GM18909 (cell line): ENCODE data around the gene ZFC3H1.

Experiments
- ATAC-seq: cut with Tn5 transposase; IDR thresholded peaks from one replicate; pipeline ENCODE4 v1.9.1; 2021; ENCODE audit warnings: mild to moderate bottlenecking; ENCODE audit not compliant: unreplicated experiment, poor library complexity

Gene ZFC3H1

DNA sequence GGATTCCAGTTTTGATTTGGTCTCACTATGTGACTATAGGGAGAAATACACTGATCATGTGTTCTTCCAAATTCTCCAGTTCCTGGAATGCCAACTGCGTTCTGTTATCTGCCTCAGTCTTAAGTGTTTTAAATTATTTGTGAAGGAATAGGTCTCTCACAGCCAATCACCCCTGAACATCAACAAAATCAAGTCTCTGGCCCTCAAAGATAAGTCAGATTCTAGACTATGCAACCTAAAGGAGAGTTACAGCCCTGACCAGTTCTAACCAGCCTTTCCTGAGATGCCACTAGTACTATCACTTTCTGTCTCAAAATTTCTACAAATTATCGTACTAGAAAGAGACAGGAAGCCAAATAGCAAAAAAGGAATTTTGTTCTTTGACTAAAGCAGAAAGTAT is 22.3 kb downstream of the ZFC3H1 start:
- no peak for ATAC-seq

DNA sequence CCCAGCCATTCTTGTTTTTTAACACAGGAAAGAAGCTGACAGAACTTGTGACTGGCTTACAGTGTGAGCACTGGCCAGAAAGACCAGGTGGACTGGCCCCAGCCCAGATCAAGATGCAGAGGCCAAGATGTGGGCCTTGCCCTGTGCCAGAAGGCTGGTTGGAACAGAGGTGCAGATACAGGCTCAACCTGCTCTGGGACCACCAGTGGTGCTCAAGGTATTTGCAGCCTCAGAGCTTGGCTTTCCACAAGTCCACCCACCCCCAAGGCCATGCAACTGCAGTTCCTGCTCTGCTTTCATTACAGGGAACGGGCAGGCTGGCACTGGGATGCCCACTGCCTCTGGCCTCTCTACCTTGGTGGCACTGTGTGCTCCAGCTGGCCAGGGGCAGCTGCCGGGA is 23.3 kb downstream of the ZFC3H1 start:
- no peak for ATAC-seq

DNA sequence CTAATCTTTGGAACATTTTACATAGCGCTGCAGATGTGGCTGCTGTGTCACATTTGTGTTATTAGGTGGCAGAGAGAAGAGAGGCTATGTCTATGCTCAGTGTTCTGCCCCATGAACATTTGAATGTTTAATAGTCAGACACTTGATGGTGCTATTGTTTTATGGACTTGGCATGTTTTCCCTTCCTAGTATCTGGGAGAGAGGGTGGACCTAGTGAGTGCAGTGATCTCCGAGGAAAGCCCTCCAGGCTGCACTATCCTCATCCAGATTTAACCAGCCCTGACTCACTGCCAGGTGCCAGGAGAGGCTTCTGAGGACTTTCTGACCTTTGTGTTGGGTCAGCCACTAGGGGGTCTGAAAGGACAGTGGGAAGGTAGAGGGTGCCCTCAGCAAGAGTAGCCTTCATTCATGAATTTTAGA is 24.3 kb downstream of the ZFC3H1 start:
- ATAC-seq = peak; percentile 64

DNA sequence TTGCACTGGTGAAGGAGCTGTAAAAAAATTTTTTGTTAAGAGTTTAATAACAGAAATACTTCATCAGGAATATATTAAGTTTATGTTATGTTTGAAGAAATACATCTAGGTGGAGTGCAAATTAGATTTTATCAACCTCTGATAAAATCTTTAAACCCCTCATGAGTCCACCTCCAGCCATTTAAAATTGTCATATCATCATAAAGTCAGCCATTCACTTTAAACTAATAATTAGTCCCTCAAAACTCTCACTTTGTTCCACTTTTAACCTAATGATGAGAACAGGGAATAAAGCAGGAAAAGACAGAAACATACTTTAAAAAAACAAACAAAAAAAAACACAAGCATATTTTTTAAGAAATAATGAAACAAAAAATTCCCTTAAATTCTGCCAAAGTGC is 25.1 kb downstream of the ZFC3H1 start:
- ATAC-seq = no peak

DNA sequence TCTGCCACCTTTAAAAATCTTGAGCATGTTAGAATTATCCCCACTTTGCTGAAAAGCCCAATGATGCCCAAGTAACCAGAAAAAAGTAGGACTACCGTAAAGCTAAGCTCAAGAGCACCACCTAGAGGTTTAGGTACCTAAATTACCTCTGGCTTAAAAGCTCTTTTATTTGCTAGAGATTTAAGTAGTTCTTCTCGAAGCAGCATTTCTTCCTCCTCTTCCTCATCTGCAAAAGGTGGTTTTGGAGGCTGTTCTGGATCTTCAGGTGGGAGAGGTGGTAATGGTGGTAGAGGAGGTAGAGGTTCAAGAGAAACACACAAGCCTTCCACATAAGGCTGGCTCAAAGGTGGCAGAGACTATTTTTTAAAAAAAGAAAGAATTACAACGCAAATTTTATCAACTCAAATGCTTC is 26.9 kb downstream of the ZFC3H1 start:
- ATAC-seq = peak; percentile 68

DNA sequence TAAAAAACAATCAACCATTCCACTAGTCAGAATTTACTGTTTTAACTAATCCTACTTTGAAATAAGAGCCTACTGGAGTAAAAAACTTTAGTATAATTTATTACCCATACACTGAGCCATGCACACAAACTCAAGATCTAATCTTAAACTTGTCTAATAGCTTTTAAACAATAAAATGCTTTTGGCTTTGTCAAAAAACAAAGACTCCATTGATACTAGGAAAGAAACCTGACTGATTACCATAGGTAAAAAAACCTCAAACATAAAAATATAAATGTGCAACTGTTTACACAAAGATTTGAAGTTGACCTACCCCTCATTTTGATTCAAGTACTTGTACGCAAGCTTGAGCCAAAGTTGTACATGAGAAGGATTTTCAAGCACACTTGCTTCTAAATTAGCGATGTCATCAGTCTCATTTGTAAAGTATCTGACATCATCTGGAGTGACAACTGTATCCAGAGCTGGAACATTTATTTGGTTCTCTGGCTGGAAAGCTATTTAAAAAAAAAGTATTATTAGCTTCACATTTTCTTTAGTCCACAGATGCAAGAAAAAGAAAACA is 36.1 kb downstream of the ZFC3H1 start:
- ATAC-seq = no peak

DNA sequence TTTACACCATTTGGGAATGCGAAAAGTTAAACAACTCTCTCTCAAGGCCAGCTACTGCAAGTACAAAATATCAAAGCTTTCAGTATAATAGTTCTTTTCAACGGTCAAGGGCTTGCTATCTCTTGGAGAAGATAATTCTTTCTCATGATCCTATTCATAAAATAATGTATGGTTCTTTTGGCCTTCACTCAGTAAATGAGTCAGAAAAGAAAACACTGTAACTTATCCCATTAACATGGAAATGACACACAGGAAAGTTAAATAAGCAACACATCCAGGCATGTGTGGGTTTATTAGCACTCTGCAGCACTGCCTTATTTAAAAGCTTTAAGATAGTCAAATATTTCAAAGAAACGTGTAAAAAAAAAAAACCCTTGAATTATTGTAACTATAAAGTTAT is 36.9 kb downstream of the ZFC3H1 start:
- ATAC-seq = no peak

DNA sequence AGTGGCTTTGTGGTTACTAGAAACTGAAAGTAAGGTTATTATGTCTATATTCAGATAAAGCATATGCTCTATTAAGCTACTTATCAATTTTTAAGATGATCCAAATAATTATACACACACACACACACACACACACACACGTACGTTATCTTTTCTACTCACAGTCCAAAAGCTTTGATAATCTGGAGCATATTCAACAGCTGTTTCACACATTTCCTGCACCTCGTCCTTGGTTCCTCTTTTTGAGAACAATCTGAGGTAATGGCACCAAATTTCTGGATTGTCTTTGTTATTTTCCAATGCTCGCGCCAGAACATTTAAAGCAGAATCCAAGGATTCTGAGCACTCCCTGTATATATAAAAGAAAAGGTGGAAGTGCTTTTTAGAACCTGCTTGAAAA is 37.5 kb downstream of the ZFC3H1 start:
- ATAC-seq = peak; percentile 63

DNA sequence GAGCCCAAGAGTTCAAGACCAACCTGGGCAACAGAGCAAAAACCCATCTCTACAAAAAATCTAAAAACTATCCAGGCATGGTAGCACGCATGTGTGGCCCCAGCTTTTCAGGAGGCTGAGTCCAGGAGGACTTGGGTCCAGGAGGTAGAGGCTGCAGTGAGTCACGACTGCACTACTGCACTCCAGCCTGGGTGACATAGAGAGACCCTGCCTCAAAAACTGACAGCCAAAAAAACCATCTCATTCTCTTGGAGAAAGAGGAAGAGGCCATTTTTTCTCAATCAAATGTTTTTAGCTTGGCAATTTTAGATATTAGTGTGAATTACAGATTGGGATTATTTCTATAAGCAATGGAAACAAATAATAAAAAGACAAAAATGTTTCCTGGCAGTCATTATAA is 38.2 kb downstream of the ZFC3H1 start:
- ATAC-seq = no peak

DNA sequence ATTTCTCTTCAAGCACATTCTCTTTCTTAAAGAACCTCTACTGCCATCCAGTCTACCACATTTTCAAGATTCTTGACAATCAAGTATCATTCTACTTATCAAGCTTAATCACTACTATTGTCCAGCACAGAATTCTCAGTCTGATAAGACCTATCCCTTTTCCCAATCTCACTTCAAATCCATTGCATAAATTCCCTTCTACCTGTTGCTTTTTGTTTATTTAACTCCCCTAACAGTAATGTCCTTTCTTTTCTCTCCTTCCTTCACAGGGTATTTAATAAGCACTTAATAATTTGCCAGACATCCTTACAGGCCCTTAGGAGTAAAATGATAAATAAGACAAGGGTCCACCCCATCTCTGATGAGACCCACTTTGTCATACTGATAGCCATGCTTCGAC is 41.7 kb downstream of the ZFC3H1 start:
- ATAC-seq = no peak

DNA sequence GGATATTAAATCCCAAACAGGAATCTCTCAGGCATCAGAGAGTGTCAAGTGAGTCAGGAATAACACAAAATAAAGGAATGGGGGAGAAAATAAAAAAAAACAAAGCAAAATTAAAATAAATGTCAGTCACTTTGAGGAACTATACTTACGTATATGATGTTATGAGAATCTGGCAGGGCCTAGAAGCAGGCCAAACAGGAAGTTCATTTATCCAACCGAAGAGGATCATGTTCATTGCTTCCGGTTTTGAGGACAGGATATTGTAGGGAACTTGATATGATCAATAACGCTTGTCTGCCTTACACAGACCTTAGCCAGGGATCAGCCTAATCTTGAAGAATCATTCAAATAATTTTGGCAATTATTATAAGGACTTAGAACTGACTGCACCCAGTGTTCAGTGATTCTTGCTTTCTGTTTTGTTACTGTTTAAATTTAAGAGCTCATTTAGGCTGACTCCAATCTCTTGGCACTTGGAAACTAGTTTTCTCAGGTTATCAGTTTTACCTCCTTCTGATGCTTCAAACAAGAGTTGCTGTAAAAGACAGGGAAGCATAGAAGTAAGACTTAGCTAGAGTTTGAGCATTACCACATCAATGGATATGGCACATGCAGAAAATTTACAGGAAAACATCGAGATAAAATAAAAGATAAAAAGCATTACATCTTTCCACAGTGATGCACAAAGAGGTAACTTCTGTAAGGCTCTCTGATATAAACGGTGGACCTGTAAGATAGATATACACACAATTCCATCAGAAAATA is 53.4 kb downstream of the ZFC3H1 start:
- ATAC-seq = no peak

DNA sequence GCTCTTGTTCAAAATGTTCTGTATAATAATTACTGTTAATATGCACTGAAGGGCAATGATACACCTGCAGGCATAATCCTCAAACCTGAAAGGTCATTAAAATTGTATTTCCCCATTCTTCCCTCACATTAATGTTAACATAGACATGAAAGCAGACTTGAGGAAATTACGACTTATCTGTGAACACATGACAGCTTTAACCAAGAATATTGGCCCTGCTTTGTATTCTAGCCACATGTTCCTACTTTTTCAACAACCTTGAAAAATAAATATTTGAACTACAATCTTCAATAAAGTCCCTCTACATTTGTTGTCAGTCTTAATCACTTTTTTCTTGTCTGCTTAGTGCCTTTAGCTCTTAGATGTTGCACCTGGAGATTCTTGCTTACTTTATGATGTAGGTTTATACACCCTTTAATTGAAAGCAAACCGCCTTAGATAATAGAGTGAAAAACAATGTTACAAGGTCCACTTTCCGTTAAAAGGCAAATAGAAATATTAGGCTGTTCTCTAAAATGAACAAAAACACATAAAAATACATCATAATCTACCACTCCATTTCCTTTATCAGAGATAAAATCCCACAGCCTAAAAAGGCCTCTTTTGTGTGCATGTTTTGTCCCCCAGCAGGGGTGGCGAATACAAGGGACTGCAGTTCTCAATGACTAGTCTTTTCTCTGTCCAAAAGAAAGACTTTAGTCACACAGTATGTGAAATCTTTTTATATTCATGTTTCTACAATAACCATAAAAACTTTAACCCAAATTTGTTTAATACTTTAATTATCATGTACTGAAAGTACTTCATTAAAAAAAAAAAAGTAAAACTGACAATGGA is 55.9 kb downstream of the ZFC3H1 start:
- ATAC-seq = no peak

DNA sequence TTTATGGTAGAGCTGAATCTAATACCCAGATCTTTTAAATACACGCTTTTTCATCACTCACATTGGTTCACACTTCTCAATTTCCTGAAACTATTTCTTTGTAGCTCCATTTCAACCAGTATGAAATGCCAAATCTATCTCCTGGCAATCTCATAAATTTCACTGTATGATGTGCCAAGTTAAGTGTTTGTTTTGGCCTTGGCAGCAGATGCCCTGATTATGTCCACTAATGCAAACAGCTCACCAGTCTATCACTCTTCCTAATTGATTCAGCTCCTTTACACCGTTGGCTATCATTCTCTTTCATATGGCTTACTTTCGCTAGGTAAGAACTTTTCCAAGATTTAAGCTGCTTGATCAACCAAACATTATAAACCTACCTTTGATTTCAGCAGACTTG is 58.6 kb downstream of the ZFC3H1 start:
- no peak for ATAC-seq

DNA sequence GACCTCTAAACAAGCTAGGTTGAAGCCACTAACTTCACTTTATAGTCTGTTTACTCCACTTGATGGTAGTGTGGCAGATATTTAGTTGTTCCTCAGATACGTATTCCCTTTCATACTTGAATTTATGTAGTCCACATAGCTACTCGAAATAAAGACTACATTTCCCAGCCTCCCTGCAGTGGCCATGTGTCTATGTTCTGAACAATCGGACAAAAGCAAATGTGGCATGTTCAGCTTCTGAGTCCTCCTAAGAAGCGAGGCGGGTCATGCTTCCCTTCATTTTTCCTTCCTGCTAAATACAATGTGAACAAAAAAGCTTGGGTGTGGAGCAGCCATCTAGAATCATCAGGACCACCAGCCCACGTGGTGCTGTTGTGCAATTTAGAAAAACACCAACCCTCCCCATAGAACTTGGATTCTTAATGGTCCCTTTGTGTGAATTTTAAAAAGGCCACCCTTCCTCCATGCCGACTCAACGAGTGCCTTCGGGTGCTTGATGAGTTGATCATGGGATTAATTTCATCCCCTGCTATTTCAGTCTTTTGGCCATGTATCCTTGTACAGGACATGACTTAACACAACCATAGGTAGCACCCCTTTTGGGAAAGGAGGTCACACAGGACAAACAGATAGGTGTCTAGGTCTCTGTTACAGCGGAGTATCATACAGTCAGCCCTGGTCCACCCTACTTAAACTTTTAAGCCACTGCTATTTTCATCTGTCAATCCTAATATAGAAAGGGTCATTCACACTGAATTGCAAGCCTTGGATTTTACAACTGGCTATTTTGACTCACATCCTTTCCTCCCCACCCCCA is 60.7 kb downstream of the ZFC3H1 start:
- no peak for ATAC-seq

DNA sequence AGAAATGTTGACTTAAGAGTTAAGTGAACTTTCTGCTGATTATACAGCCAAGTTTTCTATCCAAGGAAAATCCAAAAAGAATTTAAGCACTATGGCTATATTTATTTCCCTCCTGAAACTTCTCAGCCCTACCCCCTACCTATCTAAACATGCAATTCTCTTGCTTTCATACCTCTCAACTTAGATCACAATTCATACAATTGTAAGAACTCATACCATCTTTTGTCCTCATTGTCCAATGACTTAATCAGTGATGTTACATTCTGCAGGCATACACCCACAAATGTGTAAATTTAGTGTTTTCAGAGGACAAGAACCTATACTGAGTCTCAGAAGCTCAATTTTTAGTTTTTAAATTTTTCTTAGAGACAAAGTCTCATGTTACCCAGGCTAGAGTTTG is 62.1 kb downstream of the ZFC3H1 start:
- ATAC-seq = no peak

DNA sequence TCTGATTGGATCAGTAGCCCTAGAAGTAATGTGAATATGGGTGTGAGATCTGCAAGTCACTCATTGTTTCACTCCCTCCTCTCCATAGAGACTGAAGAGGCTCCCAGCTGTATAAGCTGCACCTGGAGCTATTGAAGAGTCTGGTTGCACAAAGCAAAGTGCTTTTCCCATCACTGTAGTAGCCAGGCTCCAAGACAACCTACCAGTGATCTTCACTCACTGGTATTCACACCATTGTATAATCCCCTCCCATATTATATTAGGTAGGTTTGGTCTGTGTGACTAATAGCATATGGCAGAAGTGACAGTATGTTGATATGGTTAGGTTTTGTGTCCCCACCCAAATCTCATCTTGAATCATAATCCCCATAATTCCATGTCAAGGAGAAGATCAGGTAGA is 64.4 kb downstream of the ZFC3H1 start:
- ATAC-seq = no peak

DNA sequence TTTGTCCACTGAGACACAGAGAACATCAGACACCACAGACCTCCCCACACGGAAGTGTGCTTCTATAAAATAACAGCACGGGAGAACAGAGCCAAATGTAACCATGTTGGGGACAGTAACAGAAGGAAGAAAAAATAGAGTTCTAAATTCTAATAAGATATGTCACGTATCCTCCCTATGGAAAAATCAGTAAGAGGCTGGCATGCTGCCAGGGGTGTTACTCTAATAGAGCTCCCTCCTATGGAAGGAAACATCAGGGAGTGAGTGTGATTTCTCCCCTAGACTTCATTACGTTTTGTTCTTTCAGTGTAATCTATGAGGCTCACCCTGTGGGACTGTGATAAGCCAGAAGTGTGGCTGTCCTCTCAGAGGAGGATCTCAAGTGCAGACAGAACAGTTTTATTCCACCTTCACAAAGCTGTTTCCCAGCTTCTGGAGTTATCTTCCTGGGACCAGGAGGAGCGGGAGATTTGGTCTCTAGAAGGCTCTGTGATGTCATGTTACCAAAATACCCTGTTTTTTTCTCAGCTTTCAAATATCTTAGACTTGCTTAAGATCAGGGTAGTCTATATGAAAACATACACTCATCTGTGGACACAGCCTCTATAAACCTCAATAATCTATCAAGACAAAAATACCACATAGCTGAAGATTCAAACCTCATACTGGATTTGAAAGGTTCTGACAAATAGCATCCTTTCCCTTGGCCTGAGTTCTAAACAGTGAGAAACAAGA is 69.3 kb downstream of the ZFC3H1 start:
- ATAC-seq = no peak

DNA sequence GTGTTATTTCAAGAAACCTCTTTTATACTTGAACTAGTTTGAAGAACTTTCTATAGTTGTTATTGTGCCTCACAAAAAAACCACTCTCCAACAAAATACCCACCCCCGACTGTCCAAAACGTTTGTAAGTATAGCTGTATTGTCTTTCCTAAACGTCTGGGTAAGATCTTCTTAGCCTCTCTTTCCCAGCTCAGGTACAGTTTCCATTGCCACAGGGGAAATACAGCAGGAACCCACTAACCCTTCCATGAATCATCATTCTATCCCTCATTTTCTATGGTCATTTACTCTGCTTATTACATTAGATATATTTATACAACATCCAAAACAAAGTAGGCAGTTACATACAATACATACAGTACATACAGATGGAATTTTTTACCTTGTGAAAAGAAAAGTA is 70.8 kb downstream of the ZFC3H1 start:
- no peak for ATAC-seq

DNA sequence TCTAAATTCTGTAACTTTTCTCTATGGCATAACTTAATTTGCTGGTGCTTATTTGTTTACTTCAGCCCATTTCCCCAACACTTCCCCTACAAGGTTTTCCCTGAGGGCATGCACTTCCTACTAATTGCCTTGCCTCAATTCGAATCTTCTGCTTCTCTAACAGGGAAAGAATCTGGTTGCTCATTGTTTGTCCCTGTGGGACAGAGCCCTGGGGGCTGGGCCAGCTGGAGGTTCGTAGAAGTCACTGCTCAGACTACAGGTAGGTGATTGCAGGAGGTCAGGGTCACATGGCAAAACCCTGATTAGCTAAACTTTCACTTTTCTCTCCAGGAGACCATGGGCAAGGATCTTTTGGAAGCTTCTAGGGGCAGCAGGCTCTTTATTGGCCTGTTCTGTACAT is 72.0 kb downstream of the ZFC3H1 start:
- no peak for ATAC-seq

DNA sequence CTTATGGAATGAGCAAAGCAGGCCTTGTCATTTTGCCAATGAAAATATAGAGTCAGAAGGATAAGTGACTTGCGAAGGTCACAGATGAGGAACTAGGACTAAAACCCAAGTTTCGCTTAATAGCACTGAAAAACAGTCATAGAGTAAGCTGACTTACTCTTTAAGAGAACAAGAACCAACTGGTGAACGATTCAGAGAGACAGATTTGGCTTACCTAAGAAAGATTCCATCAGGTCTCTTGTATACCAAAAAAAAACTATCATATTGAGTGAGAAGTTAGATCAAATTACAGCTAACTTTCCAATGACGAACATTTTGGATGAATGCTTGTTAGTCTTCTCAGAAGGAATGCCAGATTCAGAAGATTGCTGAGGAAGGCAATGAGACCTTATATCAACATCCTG is 74.2 kb downstream of the ZFC3H1 start:
- ATAC-seq = no peak
